T-helper 2 cell (primary cell): ENCODE data around the gene TMPRSS13.
"Not testable (repeated sequence)": the region's sequence is repeated elsewhere in the genome, so short reads cannot be mapped to it uniquely, and the experiment has no call there.

Source experiments
- DNase-seq, 5 experiments: peaks; one replicate each; pipeline versions ENCODE4 v3.0.0 to v3.0.0-alpha.2; 2012 to 2022

The TMPRSS13 gene

GRCh38 chr11:117950301-117950700 is 21.1 kb upstream of the TMPRSS13 start:
- peak in 3 of 5 experiments; percentile 50 to 92 (median 80) for DNase-seq

GRCh38 chr11:117949062-117949461 is 19.9 kb upstream of the TMPRSS13 start:
- no peak for DNase-seq

GRCh38 chr11:117948466-117948865 is 19.3 kb upstream of the TMPRSS13 start:
- DNase-seq, result not testable (repeated sequence)

- not testable (repeated sequence) for DNase-seq
These were observed 18.5 kb upstream of the TMPRSS13 start for GRCh38 chr11:117947751-117948150.

GRCh38 chr11:117946842-117947526 is 17.8 kb upstream of the TMPRSS13 start:
- peak; percentile 55 to 73 (median 69) for DNase-seq

- no peak for DNase-seq
These were observed 17.1 kb upstream of the TMPRSS13 start for GRCh38 chr11:117946156-117946841.

- peak in 1 of 5 experiments; percentile 29 for DNase-seq
These were observed 16.0 kb upstream of the TMPRSS13 start for GRCh38 chr11:117945047-117945810.

- DNase-seq, result no peak
These were observed 15.4 kb upstream of the TMPRSS13 start for GRCh38 chr11:117944554-117944953.

- DNase-seq, result no peak
These were observed 12.9 kb upstream of the TMPRSS13 start for GRCh38 chr11:117941976-117942654.

- no peak for DNase-seq
These were observed 12.0 kb upstream of the TMPRSS13 start for GRCh38 chr11:117941163-117941707.

- DNase-seq, result no peak
These were observed 11.5 kb upstream of the TMPRSS13 start for GRCh38 chr11:117940736-117941135.

- DNase-seq, result no peak
These were observed 7.8 kb upstream of the TMPRSS13 start for GRCh38 chr11:117936973-117937372.

- DNase-seq, result no peak
These were observed 5.5 kb upstream of the TMPRSS13 start for GRCh38 chr11:117934526-117935307.

- DNase-seq, result no peak
These were observed 4.7 kb upstream of the TMPRSS13 start for GRCh38 chr11:117933930-117934329.

- no peak for DNase-seq
These were observed 4.3 kb upstream of the TMPRSS13 start for GRCh38 chr11:117933475-117933874.

- DNase-seq, result no peak
These were observed 3.7 kb upstream of the TMPRSS13 start for GRCh38 chr11:117932947-117933346.

GRCh38 chr11:117932426-117932825 is 3.2 kb upstream of the TMPRSS13 start:
- DNase-seq, result no peak

- peak in 2 of 5 experiments; percentile 19 to 65 for DNase-seq
These were observed 2.8 kb upstream of the TMPRSS13 start for GRCh38 chr11:117931971-117932370.

GRCh38 chr11:117931331-117931950 is 2.2 kb upstream of the TMPRSS13 start:
- no peak for DNase-seq

GRCh38 chr11:117930668-117931330 is 1.6 kb upstream of the TMPRSS13 start:
- peak in 2 of 5 experiments; percentile 35 to 58 for DNase-seq
